GM12878 (cell line): ENCODE data around the gene TMEM86A. TPM values are rescaled to one million over a fixed set of nuclear protein-coding genes. Genes with fewer than 3 reads are reported as not detected.

Experiments used
- ATAC-seq: fragments of 200-7000 bp; cut with Tn5 transposase; 3 replicates; pipeline ENCODE4 v1.9.1; 2020; ENCODE audit warnings: mild to moderate bottlenecking, moderate library complexity
- BruUV-seq: library from RNA; stranded (reverse); fragments of 400-500 nt; replicated peaks from 2 replicates; lab custom pipeline; 2021; lab: Mats Ljungman, UMichigan
- CTCF ChIA-PET: fragments of 300-600 bp; sonication (Branson Sonifier 250); formaldehyde crosslinking; extraction: SDS; loops from one replicate; lab custom pipeline; 2021; ENCODE audit warnings: inconsistent platforms; lab: Yijun Ruan, JAX
- POLR2A ChIA-PET: fragments of 350-600 bp; formaldehyde crosslinking; extraction: SDS; loops from one replicate; lab custom pipeline; 2021; ENCODE audit warnings: inconsistent platforms; lab: Charles Lee
- RAD21 ChIA-PET: fragments of 300-600 bp; sonication (Branson Sonifier 250); formaldehyde crosslinking; loops from one replicate; lab custom pipeline; 2023; ENCODE audit warnings: antibody characterized with exemption; ENCODE audit not compliant: unreplicated experiment; lab: Charles Lee
- SMC1A ChIA-PET: fragments of 300-600 bp; sonication (Branson Sonifier 250); formaldehyde crosslinking; loops from one replicate; lab custom pipeline; 2023; ENCODE audit not compliant: unreplicated experiment, uncharacterized antibody; lab: Charles Lee
- DNase-seq: peaks from one replicate; pipeline ENCODE4 v3.0.0-alpha.2; 2011; ENCODE audit warnings: low read depth, low spot score
- FAIRE-seq: peaks from 3 replicates; lab custom pipeline; 2011; peaks lifted over from hg19 to GRCh38; lab: Jason Lieb, UNC
- H2AFZ ChIP-seq: 2 replicates; pipeline ENCODE4 v1.6.0; 2011; ENCODE audit warnings: low read depth, low read length, control low read depth; ENCODE audit not compliant: control insufficient read depth
- H3K27ac ChIP-seq: 2 replicates; pipeline ENCODE4 v1.5.1; 2011; ENCODE audit warnings: control low read depth; ENCODE audit not compliant: control insufficient read depth, insufficient read depth
- H3K27me3 ChIP-seq, 2 experiments: replicated peaks in 1 of 2; 2 replicates each; pipeline versions ENCODE4 v1.6.0 to v1.6.1; 2011; ENCODE audit warnings: low read length in 1 of 2; ENCODE audit not compliant: control insufficient read depth in 2 of 2, insufficient read depth in 2 of 2
- H3K36me3 ChIP-seq, 2 experiments: 2 replicates each; pipeline ENCODE4 v1.5.1; 2011; ENCODE audit warnings: low read length in 1 of 2; ENCODE audit not compliant: control insufficient read depth in 2 of 2, insufficient read depth in 2 of 2
- H3K4me1 ChIP-seq: 2 replicates; pipeline ENCODE4 v1.6.1; 2011; ENCODE audit warnings: mild to moderate bottlenecking, low read length, moderate library complexity, mixed read lengths; ENCODE audit not compliant: control insufficient read depth, insufficient read depth
- H3K4me2 ChIP-seq: 2 replicates; pipeline ENCODE4 v1.6.0; 2011; ENCODE audit warnings: control low read depth; ENCODE audit not compliant: control insufficient read depth, insufficient read depth
- H3K4me3 ChIP-seq: fragments of 200-600 bp; sonication (generic); 2 replicates; pipeline ENCODE4 v1.5.1; 2016
- H3K79me2 ChIP-seq: 2 replicates; pipeline ENCODE4 v1.6.0; 2011; ENCODE audit warnings: low read length; ENCODE audit not compliant: control insufficient read depth, insufficient read depth
- H3K9ac ChIP-seq: 2 replicates; pipeline ENCODE4 v1.8.0; 2011; ENCODE audit warnings: low read length, control low read depth, mixed read lengths; ENCODE audit not compliant: control insufficient read depth, insufficient read depth
- H3K9me3 ChIP-seq: replicated peaks from 3 replicates; pipeline ENCODE4 v1.5.1; 2011; ENCODE audit warnings: mild to moderate bottlenecking, low read length; ENCODE audit not compliant: control insufficient read depth, insufficient read depth
- H4K20me1 ChIP-seq: 2 replicates; pipeline ENCODE4 v1.6.0; 2011; ENCODE audit not compliant: control insufficient read depth, insufficient read depth
- ASH2L ChIP-seq: fragments of 300-600, 200-600 bp; sonication (generic); IDR thresholded peaks from 2 replicates; pipeline ENCODE4 v1.6.1; 2017; ENCODE audit warnings: low read depth, mild to moderate bottlenecking, borderline replicate concordance
- BCLAF1 ChIP-seq: fragments of 450-650 bp; IDR thresholded peaks from 2 replicates; pipeline ENCODE4 v1.6.1; 2017; ENCODE audit warnings: antibody characterized with exemption, mild to moderate bottlenecking, moderate library complexity
- BMI1 ChIP-seq: fragments of 450-650 bp; IDR thresholded peaks from 2 replicates; pipeline ENCODE4 v1.6.1; 2016; ENCODE audit warnings: mild to moderate bottlenecking, moderate library complexity, borderline replicate concordance
- CBX3 ChIP-seq: fragments of 200-600 bp; sonication (generic); IDR thresholded peaks from 2 replicates; pipeline ENCODE4 v1.6.1; 2016; ENCODE audit warnings: low read depth, borderline replicate concordance
- HDGF ChIP-seq: fragments of 450-650 bp; IDR thresholded peaks from 2 replicates; pipeline ENCODE4 v1.6.1; 2016; ENCODE audit warnings: antibody characterized with exemption
- JUNB ChIP-seq: IDR thresholded peaks from 2 replicates; pipeline ENCODE4 v1.6.1; 2016; ENCODE audit warnings: antibody characterized with exemption, mild to moderate bottlenecking
- KDM1A ChIP-seq: fragments of 200-600 bp; sonication (generic); IDR thresholded peaks from 2 replicates; pipeline ENCODE4 v1.6.1; 2016; ENCODE audit warnings: borderline replicate concordance
- MEF2B ChIP-seq: fragments of 450-650 bp; IDR thresholded peaks from 2 replicates; pipeline ENCODE4 v1.6.1; 2018; ENCODE audit warnings: mild to moderate bottlenecking, moderate library complexity; ENCODE audit not compliant: partially characterized antibody, poor library complexity, severe bottlenecking
- MXI1 ChIP-seq: fragments of 150-350 bp; IDR thresholded peaks from 2 replicates; pipeline ENCODE4 v1.6.1; 2011; ENCODE audit warnings: low read depth, mild to moderate bottlenecking, inconsistent platforms, low read length, improper control_type of control experiment
- NFYA ChIP-seq: IDR thresholded peaks from 2 replicates; pipeline ENCODE4 v1.6.1; 2011; ENCODE audit warnings: low read depth, mild to moderate bottlenecking, low read length, improper control_type of control experiment, borderline replicate concordance
- POLR2AphosphoS5 ChIP-seq: IDR thresholded peaks from 2 replicates; pipeline ENCODE4 v1.6.1; 2011; ENCODE audit warnings: mild to moderate bottlenecking, low read length, inconsistent platforms
- SMAD5 ChIP-seq: IDR thresholded peaks from 2 replicates; pipeline ENCODE4 v1.6.1; 2016; ENCODE audit warnings: antibody characterized with exemption, low read depth
- TBL1XR1 ChIP-seq: IDR thresholded peaks from 2 replicates; pipeline ENCODE4 v1.6.1; 2012; ENCODE audit warnings: low read depth, low read length, improper control_type of control experiment
- ZNF622 ChIP-seq: fragments of 450-650 bp; IDR thresholded peaks from 2 replicates; pipeline ENCODE4 v1.6.1; 2017; ENCODE audit warnings: mild to moderate bottlenecking, inconsistent platforms
- ZSCAN29 ChIP-seq: fragments of 450-650 bp; IDR thresholded peaks from 2 replicates; pipeline ENCODE4 v1.6.1; 2017; ENCODE audit warnings: mild to moderate bottlenecking, moderate library complexity
- WGBS: methylation state at CpG from one replicate; pipeline ENCODE4 v1.1.6; 2016; ENCODE audit warnings: low lambda C conversion rate; ENCODE audit not compliant: insufficient replicate concordance, insufficient coverage; ENCODE audit errors: missing lambda C conversion rate; 5-methylcytosine and 5-hydroxymethylcytosine counted together
- in situ Hi-C: fragments of 300-500 bp; cut with MboI; formaldehyde crosslinking; loops from 9 replicates; pipeline ENCODE4 v1.14.3; 2018; ENCODE audit warnings: mixed read lengths
- intact Hi-C: fragments of 100-400 bp; cut with micrococcal nuclease; formaldehyde crosslinking; loops from one replicate; pipeline ENCODE4 v1.14.2; 2022; ENCODE audit not compliant: unreplicated experiment
- polyA plus RNA-seq, 11 experiments: library from polyadenylated mRNA; depleted of rRNA in 4 of 11; unstranded in 6 of 11; stranded (reverse) in 5 of 11; fragments of >200 nt; fragmentation: Nextera tagmentation in 4 of 11; fragmentation: Illumina TruSeq in 1 of 11; extraction: Ambion mirVana in 4 of 11; extraction: Trizol in 1 of 11; gene quantifications; 1 replicate in 1 of 11; 2 replicates in 10 of 11; pipeline versions ENCODE4 v1.2.1 to v1.2.3, GENCODE V29; 2011 to 2016; ENCODE audit warnings: inconsistent platforms in 2 of 11, missing spikeins in 2 of 11, low read depth in 1 of 11
- total RNA-seq, 4 experiments: library from RNA; depleted of rRNA in 3 of 4; stranded (reverse); fragments of >200 nt in 3 of 4; fragmentation: Illumina TruSeq in 1 of 4; extraction: Trizol in 1 of 4; gene quantifications; 2 replicates each; pipeline versions ENCODE4 v1.2.1 to v1.2.3, GENCODE V29; 2013 to 2021

Gene TMEM86A
- total and polyA plus RNA-seq, 10 of the 15 experiments (the other 5 are each of a cell fraction or from before 2014, with no cell fraction given) = 0.01 to 0.11 (median 0.06) TPM; not detected in 7

- no peak for TF ChIP-seq MEF2B
- no peak for TF ChIP-seq JUNB
- no peak for TF ChIP-seq ZSCAN29
- TF ChIP-seq ZNF622 = no peak
- TF ChIP-seq MXI1 = no peak
- TF ChIP-seq HDGF = no peak
- no peak for TF ChIP-seq ASH2L
- no peak for TF ChIP-seq BMI1
- no peak for TF ChIP-seq CBX3
- no peak for TF ChIP-seq BCLAF1
- TF ChIP-seq TBL1XR1 = no peak
- TF ChIP-seq NFYA = no peak
- no peak for TF ChIP-seq KDM1A
- no peak for TF ChIP-seq POLR2AphosphoS5
- TF ChIP-seq SMAD5 = no peak
- Histone ChIP-seq H3K27ac (no peak overlapping the region), H3K9me3 (no peaks in the 10 kb centered on the region), H3K4me3 (no peak overlapping the region), H3K4me2 (no peak overlapping the region), H3K27me3 (no peaks in the 10 kb centered on the region; a peak in 1 of 4 replicates), H3K36me3 (no peaks in the 10 kb centered on the region), H3K79me2 (no peaks in the 10 kb centered on the region), H3K9ac (no peak overlapping the region), H2AFZ (no peak overlapping the region), H3K4me1 (peaks cover 8% of the 10 kb centered on the region), H4K20me1 (no peaks in the 10 kb centered on the region)
- FAIRE-seq (no peak), ATAC-seq (no peak), DNase-seq (no peak)
- in situ Hi-C loops (no loop called here), intact Hi-C loops (loop anchor here (10.0 kb wide), 1 partner anchor 484 kb away; the partner anchor contains the start of gene SAA2)
- WGBS = 57% methylated on average over 13 of the region's 13 CpGs
- CTCF ChIA-PET = interaction anchor here (0.7 to 19.6 kb wide), 18 partner anchors 8 to 541 kb away, joined by 3 to 494 read pairs (median 6); no protein-coding TSS in a partner anchor
- POLR2A ChIA-PET = interaction anchor here (0.6 to 1.5 kb wide), 3 partner anchors 25 to 204 kb away, joined by 3 to 4 read pairs (median 4); no protein-coding TSS in a partner anchor
- no TSS peak for BruUV-seq
- SMC1A ChIA-PET = interaction anchor here (0.6 to 2.2 kb wide), 8 partner anchors 34 to 235 kb away, joined by 3 to 9 read pairs (median 5); no protein-coding TSS in a partner anchor
- RAD21 ChIA-PET = interaction anchor here (0.7 to 2.3 kb wide), 4 partner anchors 36 to 188 kb away, joined by 3 to 9 read pairs (median 6); no protein-coding TSS in a partner anchor
Observed at GRCh38 chr11:18728658-18729057, 30.1 kb downstream of the TMEM86A start.
